Measurements from ENCODE around the gene RYR2. TPM values are rescaled to one million over a fixed set of nuclear protein-coding genes. Genes with fewer than 3 reads are reported as not detected.
A peak's percentile ranks its signal among the peaks of the same experiment; 100 is the strongest.
"Not testable (repeated sequence)": the region's sequence is repeated elsewhere in the genome, so short reads cannot be mapped to it uniquely, and the experiment has no call there.

RYR2 gene
- total RNA-seq, 1 donor from 2014 or later, result 0.16 TPM

DNA sequence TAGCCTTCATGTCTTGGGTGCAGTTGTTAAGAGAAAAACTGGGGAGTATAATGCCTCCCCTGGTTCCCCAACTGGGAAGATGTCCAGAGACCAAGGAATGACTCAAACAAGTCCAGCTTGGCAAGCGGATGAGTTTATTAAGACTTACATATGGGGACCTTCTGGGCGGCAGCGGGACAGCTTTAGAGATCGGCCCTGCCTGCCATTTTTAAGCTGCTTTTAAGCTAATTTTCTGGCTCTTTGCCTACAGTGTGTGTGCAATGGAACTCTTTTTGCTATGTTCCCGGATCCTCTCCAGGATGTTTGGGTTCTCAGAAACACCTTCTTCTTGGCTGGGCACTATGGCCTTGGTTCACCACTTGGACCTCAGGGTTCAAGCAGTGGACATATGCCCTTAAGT lies 99.5 kb downstream of the RYR2 start:
- no peak for DNase-seq (ENCODE audit: low read depth)

DNA sequence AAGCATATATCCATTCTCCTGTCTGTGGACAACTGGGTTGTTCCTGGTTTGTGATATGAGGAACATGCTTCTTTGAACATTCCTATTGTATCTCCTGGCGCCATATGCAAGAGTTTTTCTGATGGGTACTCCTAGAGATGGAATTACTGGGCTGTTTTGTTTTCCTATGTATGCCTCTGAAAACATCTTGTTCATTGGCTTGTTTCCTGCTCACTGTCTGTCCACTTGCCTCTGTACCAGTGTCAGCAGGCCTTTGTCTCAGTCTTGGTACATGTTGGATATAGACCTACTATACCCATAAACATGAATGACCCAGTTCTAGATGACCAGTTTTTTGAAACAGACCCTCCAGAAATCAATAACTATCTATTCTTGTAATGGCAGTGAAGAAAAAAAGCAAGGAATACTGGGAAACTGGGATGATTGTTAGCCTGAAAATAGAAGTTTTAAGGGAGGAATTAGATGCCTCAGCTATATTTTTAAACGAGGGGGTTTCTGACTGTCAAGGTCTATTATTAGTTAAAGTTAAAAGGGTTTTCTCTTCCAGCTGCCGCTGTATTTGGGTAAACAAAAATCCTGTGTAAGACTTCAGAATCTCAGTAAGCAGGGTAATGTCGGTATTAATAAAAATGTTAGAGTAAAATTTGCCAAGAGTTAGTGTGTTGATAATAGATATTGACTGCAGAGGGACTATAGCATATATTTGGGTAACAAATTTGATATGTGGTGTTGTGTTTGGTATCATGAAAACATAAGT lies 103.6 kb downstream of the RYR2 start:
- no peak for DNase-seq (ENCODE audit: low read depth)

DNA sequence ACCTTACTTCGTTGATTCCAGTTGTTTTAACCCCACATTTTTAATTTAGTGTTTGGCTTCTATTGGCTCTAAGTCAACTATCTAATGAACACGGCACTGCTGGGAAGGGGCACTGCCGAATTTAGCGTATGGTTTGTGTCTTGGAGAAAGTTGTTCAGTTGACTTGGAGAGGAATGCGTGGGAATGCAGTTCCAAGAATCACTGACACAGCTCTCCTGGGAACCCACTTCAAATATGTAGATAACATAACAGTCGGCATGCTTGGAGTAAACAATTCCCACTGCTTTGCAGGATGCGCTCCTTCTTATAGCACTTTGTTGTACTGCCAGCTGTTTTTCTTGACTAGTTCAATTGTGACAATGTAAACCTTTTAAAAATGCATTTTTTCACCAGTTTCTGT lies 104.3 kb downstream of the RYR2 start:
- no peak for DNase-seq (ENCODE audit: low read depth)

DNA sequence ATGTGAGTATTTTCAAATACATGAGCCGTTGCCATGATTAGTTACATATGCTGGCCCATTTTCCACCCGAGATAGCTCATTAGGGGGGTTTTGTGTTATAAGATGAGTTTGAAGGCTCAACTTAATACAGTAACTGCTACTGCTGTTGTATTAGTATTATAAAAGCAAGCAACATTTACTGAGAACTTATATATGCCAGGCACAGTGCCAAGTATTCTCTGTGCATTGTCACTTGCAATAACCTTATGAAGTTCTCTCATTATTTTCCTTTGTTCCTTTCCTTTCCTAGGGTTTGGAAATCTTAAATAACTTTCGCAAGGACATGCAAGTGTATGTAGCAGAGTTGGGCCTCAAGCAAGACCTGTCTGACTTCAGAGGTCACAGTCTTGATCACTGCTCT lies 107.9 kb downstream of the RYR2 start:
- no peak for DNase-seq (ENCODE audit: low read depth)

DNA sequence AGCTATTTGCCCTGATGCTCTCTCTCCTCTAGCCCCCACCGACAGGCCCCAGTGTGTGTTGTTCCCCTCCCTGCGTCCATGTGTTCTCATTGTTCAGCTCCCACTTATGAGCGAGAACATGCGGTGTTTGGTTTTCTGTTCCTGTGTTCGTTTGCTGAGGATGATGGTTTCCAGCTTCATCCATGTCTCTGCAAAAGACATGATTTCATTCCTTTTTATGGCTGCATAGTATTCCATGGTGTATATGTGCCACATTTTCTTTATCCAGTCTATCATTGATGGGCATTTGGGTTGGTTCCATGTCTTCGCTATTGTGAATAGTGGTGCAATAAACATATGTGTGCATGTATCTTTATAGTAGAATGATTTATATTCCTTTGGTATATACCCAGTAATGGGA lies 110.0 kb downstream of the RYR2 start:
- DNase-seq (ENCODE audit: low read depth), result not testable (repeated sequence)

DNA sequence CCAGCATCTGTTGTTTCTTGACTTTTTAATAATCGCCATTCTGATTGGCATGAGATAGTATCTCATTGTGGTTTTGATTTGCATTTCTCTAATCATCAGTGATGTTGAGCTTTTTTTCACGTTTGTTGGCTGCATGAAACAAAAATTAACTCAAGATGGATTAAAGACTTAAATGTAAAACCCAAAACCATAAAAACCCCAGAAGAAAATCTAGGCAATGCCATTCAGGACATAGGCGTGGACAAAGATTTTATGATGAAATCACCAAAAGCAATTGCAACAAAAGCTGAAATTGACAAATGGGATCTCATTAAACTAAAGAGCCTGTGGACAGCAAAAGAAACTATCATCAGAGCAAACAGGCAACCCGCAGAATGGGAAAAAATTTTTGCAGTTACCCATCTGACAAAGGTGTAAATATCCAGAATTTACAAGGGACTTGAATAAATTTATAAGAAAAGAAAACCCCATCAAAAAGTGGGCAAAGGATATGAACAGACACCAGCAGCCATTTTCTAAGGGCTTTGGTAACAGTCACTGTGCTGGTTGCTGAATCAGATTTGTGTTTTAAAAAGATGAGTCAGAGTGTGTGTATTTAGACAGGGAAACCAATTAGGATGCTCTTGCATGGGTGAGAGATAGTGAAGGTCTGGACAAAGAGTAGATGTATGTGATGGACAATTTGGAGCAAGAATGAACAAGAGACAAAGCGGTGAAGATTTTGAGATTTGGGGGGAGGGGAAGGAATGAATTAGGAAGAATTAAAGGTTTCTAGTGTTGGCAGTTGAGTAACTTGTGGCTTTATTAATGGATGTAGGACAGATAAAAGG lies 110.7 kb downstream of the RYR2 start:
- DNase-seq (ENCODE audit: low read depth), result no peak

DNA sequence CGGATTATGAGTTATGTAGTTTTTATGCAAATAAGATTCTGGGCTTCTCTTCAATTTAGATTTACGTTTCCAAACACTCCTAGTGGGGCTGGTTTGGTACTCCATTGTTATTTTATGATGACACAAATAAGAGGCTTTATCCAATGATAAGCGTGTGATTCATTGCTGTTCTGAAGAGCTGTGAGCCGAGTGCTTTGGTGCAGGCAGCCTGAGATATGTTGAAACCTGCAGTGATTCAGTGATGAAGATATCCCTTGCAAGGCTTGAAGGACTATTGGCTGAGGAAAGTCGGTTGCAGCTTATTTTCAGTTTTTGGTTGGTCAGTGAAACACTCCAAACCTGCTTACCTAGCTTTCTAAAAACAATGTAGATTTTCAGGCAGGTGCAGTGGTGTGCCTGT lies 112.2 kb downstream of the RYR2 start:
- DNase-seq (ENCODE audit: low read depth), result no peak

DNA sequence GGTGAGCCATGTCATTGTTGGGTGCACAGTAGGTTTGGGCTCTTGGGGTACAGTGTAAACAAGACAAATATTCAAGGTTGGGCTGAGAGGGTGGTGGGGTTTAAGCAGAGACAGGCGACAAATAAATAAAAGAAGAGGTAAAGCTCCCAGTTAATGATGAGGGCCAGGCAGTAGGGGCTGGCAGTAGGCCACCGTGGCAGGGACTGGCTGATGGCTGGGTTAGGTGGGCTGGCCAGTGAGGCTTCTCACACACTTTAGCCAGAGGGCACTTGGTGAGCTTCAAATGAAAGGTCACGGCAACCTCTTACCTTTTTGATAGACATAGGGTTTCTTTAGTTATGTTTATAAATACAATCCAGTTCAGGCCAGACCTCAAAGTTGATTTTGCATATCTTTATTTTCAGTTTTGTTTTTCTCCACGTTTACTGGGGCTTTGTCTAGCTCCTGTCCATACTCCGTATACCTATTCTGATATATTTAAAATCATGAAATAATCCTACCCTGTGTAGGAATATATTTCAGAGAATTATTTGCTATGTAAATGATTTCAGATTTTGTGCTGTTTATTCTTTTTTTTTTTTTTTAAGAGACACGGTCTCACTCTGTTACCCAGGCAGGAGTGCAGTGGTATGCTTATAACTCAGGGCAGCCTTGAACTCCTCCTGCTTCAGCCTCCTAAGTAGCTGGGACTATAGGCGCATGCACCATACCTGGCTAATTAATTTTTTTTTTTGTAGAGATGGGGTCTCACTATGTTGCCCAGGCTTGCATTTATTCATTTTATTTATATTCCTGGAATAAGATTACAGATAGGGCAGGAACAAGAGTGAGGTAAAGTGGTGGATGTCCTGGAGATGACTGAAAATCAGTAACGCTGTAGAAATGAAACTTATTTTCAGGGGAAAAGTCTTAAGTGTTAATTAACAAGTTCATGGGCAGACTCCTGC lies 122.7 kb downstream of the RYR2 start:
- DNase-seq (ENCODE audit: low read depth), result no peak

DNA sequence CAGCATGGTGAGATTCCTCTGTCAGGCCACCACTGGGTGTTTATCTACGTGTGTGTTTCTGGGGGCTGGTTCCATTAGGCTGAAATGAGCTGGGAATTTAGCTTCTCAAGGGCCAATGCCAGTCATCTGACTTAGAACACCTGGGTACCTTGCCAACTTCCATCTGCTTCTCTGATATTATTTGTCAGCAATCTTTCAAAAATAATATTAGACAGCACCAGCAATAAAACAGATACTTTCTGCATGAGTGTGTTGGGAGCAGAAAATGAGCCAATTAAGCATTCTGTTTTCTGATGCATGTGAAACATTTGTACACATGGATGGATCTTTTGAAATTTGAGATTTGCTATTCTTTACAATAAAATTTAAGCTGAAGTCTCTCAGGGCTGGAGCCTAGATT lies 124.1 kb downstream of the RYR2 start:
- DNase-seq (ENCODE audit: low read depth), result no peak

DNA sequence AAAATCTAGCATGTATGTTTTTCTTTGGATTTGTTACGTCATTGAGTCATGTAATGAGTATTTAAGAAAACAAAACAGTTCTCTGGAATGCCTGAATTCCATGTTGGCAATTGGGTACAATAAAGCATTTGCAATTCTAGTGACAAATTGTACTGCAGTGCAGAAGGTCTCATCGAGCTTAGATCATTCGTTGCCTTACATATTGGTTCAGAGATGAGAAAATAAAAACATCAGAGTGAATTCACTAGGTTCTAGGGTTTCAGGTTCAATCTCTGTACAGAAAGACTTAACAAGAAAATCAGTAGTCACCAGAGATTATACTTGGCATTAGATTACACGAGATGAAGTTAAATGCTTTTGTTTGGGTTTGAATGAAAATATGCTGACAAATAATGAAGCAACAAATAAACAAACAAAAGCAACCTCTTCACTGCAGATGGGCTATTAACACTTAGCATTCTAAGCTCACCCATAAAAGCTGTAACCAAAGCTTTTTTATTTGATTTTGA lies 124.7 kb downstream of the RYR2 start:
- no peak for DNase-seq (ENCODE audit: low read depth)

DNA sequence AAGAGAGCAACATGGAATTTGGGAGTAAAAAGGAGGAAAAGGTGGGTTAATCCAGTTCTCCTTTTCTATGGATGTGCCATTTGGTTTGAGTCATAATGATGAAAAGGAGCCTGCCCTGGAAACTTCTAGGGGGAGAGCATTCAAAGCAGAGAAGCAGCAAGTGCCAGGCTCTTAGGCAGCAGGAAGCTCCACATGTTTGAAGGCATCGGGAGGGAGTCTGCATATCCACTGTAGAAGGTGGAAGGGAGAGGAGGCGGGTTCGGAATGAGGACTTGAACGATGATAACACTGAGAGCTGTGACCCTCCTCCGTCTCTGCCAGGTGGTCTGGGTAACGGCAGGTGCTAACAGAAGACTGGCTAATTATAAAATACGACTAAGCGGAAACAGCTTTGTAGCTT lies 128.2 kb downstream of the RYR2 start:
- DNase-seq (ENCODE audit: low read depth), result no peak

DNA sequence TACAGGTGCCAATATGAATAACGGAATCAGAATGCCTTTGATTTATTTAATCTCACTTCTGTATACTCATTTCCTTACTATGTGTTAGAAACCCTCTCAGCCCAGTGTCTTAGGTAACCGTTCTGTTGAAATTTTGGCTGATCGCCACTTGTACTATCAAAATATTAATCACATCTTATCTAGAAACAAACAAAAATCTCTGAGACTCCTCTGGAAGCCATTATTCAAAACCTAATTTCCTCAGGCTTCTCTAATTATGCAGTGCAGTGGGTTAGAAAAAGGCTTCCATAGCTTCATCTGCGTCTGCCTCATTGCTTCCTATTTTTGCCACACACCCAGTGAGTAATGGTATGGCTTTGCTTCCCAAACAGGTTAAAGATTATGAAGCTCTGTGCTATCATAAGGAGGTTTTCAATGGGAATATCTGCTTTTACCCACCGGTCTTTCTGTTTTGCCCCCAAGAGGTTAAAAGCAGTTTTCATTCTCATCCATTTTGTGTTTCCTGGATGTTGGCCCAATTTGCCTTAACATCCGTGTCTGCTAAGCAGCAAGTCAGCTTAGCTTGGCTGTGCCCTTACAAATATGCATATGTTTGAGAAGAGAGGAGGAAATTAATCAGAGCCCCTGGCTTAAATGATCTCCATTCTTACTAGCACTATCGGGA lies 129.6 kb downstream of the RYR2 start:
- no peak for DNase-seq (ENCODE audit: low read depth)

DNA sequence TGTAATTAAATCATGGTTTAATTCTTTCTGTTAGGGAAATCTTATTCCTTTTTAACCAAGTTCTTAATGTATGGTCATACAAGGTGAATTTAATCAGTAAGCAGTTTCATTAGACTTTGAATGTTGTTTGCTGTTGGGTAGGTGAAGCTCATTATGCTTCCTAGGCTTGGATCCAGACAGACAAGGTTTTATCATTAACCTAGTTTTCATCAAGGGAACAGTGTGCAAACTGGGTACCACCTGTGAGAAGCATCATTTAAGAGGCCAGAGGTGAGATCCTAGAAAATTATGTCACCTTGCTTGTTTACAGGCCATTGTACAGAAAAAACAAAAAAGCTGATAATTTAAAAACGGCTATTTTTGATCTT lies 130.1 kb downstream of the RYR2 start:
- DNase-seq (ENCODE audit: low read depth), result no peak

DNA sequence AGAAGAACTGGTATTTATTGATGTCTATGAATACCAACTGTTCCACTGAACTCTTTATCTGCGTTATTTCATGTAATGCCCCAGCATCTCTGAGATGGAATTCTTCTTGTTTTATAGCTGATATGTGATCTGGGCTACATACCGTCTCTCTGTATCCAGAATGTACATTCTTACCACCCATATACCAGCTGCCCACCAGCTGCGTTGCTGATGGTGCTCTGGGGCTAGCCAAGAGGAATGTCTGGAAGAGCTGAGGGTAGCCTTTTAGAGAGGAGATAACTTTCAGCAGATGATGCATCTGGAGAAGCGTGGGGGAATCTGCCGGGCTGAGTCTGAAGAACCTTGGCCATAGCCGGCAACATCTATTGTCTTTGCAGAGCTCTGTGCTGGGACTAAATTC lies 137.5 kb downstream of the RYR2 start:
- DNase-seq (ENCODE audit: low read depth), result no peak

DNA sequence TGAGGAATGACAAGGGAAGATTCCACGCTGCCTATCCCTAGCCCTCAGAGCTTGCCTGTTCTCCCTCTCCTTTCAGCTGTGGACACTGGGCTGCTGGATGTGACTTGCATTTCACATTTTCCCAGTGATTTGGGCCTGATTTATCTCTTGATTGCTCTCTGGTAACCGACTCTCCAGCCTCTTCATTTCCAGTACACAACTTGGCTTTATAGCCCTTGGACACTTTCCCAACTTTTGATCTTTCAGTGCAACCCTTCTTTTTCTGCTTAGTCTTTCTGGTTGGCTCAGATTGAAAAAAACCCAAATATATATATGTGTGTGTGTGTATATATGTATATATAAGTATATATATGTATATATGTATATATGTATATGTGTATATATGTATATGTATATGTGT lies 138.3 kb downstream of the RYR2 start:
- no peak for DNase-seq (ENCODE audit: low read depth)

DNA sequence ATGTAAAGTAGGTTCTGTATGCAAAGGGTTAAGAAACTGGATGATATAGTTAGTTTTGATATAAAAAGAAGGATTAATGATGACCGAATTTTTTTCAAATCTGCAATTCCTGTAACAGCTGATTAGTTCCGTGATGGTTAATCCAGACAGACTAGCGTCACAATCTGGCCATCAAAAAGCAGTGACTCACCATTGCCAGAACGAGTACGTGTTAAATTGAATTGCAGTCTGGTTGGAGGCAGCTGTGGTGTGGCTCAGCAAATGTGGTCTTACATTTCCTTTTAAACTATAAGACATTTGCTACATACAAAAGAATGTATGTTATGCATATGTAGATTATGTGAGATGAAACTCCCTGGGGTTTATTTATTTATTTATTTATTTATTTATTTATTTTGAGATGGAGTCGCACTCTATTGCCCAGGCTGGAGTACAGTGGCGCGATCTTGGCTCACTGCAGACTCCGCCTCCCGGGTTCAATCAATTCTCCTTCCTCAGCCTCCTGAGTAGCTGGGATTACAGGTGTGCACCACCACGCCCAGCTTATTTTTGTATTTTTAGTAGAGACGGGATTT lies 139.8 kb downstream of the RYR2 start:
- DNase-seq (ENCODE audit: low read depth), result peak; percentile 5

DNA sequence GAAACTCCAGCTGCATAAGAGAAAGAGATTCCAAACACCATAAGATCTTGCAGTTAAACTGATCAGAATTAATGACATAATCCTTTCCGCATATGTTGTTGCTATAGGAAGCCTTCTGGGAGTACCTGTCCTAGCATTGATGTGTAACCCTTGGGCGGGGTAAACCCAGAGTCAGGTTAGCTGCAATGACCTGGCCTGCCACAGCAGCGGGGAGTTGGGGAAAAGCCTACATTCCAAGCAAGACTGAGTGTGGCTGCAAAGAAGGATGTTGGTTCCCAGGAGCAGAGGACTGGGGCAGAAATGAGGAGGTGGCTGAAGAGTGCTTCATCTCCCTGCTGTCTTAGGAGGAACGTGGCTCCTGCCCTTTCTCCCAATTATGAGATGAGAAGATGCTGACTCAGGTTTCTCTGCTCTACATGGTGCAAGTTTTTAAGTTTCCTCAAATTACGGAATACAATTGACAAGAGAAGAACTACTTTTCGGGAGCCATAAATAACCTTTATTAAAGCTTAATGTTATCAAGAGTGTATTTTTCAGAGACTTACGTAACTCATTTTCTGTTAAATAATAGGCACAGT lies 142.1 kb downstream of the RYR2 start:
- DNase-seq (ENCODE audit: low read depth), result no peak

DNA sequence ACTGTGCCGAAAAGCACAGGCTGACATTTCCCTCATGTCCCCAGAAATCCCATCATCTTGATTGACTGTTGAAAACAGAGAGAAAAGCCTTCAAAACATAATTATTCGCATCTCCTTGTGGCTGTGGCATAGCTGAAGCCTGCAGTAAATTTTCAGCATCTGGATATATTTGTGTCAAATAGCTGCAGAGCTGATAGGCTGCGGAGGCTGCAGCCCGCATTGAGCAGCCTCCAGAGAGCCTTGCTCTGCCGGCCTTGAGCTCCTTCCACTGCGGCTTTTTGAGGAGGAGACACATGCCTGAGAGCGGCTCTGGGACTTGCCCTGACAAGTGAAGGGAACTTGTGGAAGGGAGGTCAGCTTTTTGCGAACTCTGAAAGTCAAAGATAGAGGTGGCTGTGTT lies 144.7 kb downstream of the RYR2 start:
- no peak for DNase-seq (ENCODE audit: low read depth)

DNA sequence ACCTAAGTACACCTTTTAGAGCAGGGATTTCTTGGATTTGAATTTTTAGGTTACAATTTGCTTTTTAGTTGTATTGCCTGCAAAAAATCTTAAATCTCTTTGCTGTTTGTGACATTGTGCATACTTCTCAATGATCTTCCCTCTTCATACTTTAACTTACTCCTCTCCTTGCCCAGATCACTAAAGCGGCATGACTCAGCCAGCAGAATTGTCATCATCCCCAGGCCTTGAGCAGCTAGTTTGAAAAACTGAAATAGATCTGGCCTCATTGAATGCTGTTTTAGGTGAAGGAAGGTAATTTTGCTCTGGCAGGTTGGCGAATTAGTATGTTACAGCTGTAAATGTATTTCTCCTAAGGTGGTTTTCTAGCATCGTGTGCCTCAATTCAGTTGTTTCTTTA lies 145.9 kb downstream of the RYR2 start:
- DNase-seq (ENCODE audit: low read depth), result no peak

DNA sequence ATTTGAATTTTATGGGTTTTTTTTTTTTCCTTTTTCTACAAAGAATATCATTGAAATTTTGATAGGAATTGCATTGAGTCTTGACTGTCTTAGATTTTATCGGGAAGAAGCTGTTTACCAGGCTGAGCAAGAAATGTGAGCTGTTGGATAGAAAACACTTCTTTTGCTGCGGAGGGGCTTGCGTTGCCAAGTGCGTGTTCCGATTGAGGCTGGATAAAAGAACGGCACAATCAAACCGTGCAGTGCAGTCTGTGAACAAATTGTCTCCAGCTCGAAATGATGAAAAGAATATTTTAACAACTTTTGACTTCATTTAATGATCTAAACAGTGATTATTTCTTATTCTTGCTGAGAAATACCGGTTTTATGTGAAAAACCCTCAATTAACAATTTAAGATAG lies 149.4 kb downstream of the RYR2 start:
- no peak for DNase-seq (ENCODE audit: low read depth)

Data from myocyte (in vitro differentiated cells).